SU-DHL-6 (cell line): Measurements from ENCODE around the gene TLK2.
"Not testable (repeated sequence)": the region's sequence is repeated elsewhere in the genome, so short reads cannot be mapped to it uniquely, and the experiment has no call there.

ENCODE experiments used
- H2AFZ ChIP-seq: fragments of 200-600 bp; sonication (generic); 2 replicates; pipeline ENCODE4 v1.6.1; 2014; ENCODE audit warnings: low read depth, mild to moderate bottlenecking, moderate library complexity, mixed read lengths, antibody characterized with exemption, low read length; ENCODE audit not compliant: severe bottlenecking
- H3F3A ChIP-seq: fragments of 200-600 bp; shearing (Covaris generic); 2 replicates; pipeline ENCODE4 v1.6.0; 2016; ENCODE audit warnings: antibody characterized with exemption, mild to moderate bottlenecking; ENCODE audit not compliant: insufficient read depth
- H3K27ac ChIP-seq: fragments of 200-600 bp; sonication (generic); 2 replicates; pipeline ENCODE4 v1.5.1; 2016; ENCODE audit warnings: low read depth, mild to moderate bottlenecking, low read length, moderate library complexity, mixed read lengths
- H3K27me3 ChIP-seq: fragments of 200-600 bp; sonication (generic), shearing (Covaris generic); 2 replicates; pipeline ENCODE4 v1.6.0; 2014; ENCODE audit warnings: mild to moderate bottlenecking, low read length
- H3K36me3 ChIP-seq: fragments of 200-600 bp; sonication (generic); 2 replicates; pipeline ENCODE4 v1.6.1; 2014; ENCODE audit warnings: mild to moderate bottlenecking, low read length, mixed read lengths
- H3K4me2 ChIP-seq: fragments of 300-600, 200-600 bp; shearing (Covaris generic), sonication (generic); 2 replicates; pipeline ENCODE4 v1.6.0; 2014; ENCODE audit warnings: low read length, low read depth, mild to moderate bottlenecking; ENCODE audit not compliant: poor library complexity, severe bottlenecking
- H3K4me3 ChIP-seq: fragments of 200-600 bp; sonication (generic); 2 replicates; pipeline ENCODE4 v1.5.1; 2014; ENCODE audit warnings: antibody characterized with exemption, low read length, mild to moderate bottlenecking, mixed read lengths; ENCODE audit not compliant: insufficient read depth, poor library complexity, severe bottlenecking
- H3K79me2 ChIP-seq: fragments of 200-600 bp; sonication (generic); 2 replicates; pipeline ENCODE4 v1.6.1; 2014; ENCODE audit warnings: mild to moderate bottlenecking, low read length, moderate library complexity; ENCODE audit not compliant: insufficient read depth
- H3K9ac ChIP-seq: fragments of 200-600 bp; sonication (generic); 2 replicates; pipeline ENCODE4 v1.7.0; 2014; ENCODE audit warnings: mild to moderate bottlenecking, low read length
- H3K9me2 ChIP-seq: fragments of 200-600 bp; sonication (generic); replicated peaks from 2 replicates; pipeline ENCODE4 v1.6.1; 2014; ENCODE audit warnings: low read length; ENCODE audit not compliant: insufficient read depth
- H3K9me3 ChIP-seq: fragments of 200-600 bp; sonication (generic); 2 replicates; pipeline ENCODE4 v1.6.1; 2014; ENCODE audit warnings: low read length, mixed read lengths; ENCODE audit not compliant: insufficient read depth
- H4K20me1 ChIP-seq: fragments of 200-600 bp; sonication (generic); 2 replicates; pipeline ENCODE4 v1.6.1; 2014; ENCODE audit warnings: low read depth, mild to moderate bottlenecking, antibody characterized with exemption, low read length, moderate library complexity, mixed read lengths

TLK2 gene

DNA sequence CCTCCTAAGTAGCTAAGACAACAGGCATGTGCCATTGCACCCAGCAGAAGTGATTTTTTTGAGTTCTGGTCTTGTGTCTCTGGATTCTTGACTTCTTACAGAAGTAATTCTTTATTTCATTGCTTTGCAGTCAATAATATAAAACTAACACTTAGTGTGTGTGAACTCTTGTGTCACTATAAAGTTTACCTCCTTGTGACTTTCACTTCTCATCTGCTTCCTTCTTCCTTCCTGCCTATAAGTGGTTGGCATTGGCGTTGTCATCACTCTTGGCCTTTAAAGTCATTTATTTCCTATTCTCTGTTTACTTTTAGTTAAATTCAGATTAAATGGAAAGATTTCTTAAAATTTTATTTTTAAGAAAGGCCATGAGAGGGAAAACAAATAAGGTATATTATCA is 12.4 kb downstream of the TLK2 start:
- H3F3A ChIP-seq, H3K27ac ChIP-seq, H3K36me3 ChIP-seq, H2AFZ ChIP-seq, H4K20me1 ChIP-seq, H3K9ac ChIP-seq, H3K9me2 ChIP-seq, H3K4me2 ChIP-seq, H3K27me3 ChIP-seq, H3K9me3 ChIP-seq, H3K4me3 ChIP-seq: not testable (repeated sequence)
- H3K79me2 ChIP-seq: peaks cover 88% of the 10 kb centered on the region

DNA sequence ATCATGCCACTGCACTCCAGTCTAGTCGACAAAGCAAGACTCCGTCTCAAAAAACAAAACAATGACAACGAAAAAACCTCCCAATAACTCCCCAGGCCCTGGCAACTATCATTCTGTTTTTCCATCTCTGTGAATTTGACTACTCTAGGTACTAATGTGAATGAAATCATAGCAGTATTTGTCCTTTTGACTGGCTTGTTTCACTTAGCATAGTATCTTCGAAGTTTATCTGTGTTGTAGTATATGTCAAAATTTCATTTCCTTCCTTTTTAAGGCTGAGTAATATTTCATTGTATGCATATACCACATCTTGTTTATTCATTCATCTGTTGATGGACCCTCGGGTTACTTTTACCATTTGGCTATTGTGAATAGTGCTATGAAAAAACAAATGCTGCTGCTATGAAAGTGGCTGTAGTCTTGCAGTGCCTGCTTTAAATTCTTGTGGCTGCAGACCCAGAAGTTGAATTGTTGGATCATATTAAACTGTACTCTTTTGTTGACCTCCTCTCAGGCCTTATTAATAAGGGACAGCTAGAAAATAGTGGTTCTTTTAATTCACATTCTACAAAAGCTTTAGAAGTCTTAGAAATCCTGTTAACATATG is 14.5 kb downstream of the TLK2 start:
- H3K4me3 ChIP-seq, H3K9me3 ChIP-seq, H2AFZ ChIP-seq, H3K9ac ChIP-seq, H3K9me2 ChIP-seq, H3K27ac ChIP-seq, H3F3A ChIP-seq, H4K20me1 ChIP-seq, H3K27me3 ChIP-seq, H3K36me3 ChIP-seq, H3K4me2 ChIP-seq: not testable (repeated sequence)
- H3K79me2 ChIP-seq: peaks cover 88% of the 10 kb centered on the region

- H3K9me2 ChIP-seq, H3F3A ChIP-seq, H3K27ac ChIP-seq, H3K4me2 ChIP-seq, H3K9ac ChIP-seq, H4K20me1 ChIP-seq, H3K36me3 ChIP-seq, H2AFZ ChIP-seq, H3K27me3 ChIP-seq, H3K9me3 ChIP-seq, H3K4me3 ChIP-seq: not testable (repeated sequence)
- H3K79me2 ChIP-seq: peaks cover 88% of the 10 kb centered on the region
Measured at GRCh38 chr17:62494073-62494472, 15.4 kb downstream of the TLK2 start.

DNA sequence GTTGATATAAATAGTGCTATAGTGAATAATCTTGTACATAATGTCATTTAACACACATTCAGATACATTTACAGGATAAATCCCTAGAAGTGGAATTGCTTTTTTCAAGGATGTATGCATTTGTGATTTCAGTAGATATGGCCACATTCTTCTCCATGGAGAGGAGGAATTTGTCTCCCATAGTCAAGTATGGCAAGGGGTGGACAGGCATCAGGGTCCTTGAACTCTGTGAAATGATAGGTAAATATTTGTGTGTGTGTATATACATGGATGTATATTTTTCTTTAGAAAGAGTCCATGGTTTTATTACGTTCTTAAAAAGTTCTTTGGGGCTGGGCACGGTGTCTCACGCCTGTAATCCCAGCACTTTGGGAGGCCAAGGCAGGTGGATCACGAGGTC is 17.7 kb downstream of the TLK2 start:
- not testable (repeated sequence) for H3K9me2 ChIP-seq, H3K27ac ChIP-seq, H3K4me3 ChIP-seq, H3K27me3 ChIP-seq, H3K36me3 ChIP-seq, H3F3A ChIP-seq, H3K4me2 ChIP-seq, H4K20me1 ChIP-seq, H3K9me3 ChIP-seq, H2AFZ ChIP-seq, H3K9ac ChIP-seq
- peaks cover 80% of the 10 kb centered on the region for H3K79me2 ChIP-seq

- not testable (repeated sequence) for H3K4me3 ChIP-seq, H3K27me3 ChIP-seq, H3K36me3 ChIP-seq, H3F3A ChIP-seq, H3K4me2 ChIP-seq, H4K20me1 ChIP-seq, H3K9ac ChIP-seq, H3K9me2 ChIP-seq, H3K27ac ChIP-seq, H3K9me3 ChIP-seq, H2AFZ ChIP-seq
- peaks cover 72% of the 10 kb centered on the region for H3K79me2 ChIP-seq
Measured at GRCh38 chr17:62498796-62499195, 20.2 kb downstream of the TLK2 start.

DNA sequence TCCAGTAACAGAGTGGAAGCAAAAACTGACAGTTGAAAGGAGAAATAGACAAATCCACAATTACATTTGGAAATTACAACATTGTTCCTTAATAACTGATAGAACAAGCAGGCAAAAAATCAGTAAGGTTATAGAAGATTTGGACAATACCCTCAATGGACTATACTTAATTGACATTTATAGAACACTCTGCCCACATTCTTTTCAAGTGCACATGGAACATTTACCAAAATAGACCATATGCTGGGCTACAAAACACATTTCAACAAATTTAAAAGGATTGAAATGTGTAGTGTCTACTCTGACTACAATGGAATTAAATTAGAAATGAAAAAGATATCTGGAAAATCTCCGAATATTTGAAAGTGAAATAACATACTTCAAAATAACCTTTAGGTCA is 21.8 kb downstream of the TLK2 start:
- H3K9me2 ChIP-seq, H3K27me3 ChIP-seq, H4K20me1 ChIP-seq, H3K36me3 ChIP-seq, H3K4me2 ChIP-seq, H2AFZ ChIP-seq, H3K27ac ChIP-seq, H3K9ac ChIP-seq, H3K9me3 ChIP-seq, H3F3A ChIP-seq, H3K4me3 ChIP-seq: not testable (repeated sequence)
- H3K79me2 ChIP-seq: peaks cover 78% of the 10 kb centered on the region

GRCh38 chr17:62504857-62505256 is 26.2 kb downstream of the TLK2 start:
- H2AFZ ChIP-seq, H3K9me3 ChIP-seq, H3K9ac ChIP-seq, H3K27me3 ChIP-seq, H3K27ac ChIP-seq, H4K20me1 ChIP-seq, H3K36me3 ChIP-seq, H3K9me2 ChIP-seq, H3F3A ChIP-seq, H3K4me2 ChIP-seq, H3K4me3 ChIP-seq: not testable (repeated sequence)
- peaks cover 77% of the 10 kb centered on the region for H3K79me2 ChIP-seq

DNA sequence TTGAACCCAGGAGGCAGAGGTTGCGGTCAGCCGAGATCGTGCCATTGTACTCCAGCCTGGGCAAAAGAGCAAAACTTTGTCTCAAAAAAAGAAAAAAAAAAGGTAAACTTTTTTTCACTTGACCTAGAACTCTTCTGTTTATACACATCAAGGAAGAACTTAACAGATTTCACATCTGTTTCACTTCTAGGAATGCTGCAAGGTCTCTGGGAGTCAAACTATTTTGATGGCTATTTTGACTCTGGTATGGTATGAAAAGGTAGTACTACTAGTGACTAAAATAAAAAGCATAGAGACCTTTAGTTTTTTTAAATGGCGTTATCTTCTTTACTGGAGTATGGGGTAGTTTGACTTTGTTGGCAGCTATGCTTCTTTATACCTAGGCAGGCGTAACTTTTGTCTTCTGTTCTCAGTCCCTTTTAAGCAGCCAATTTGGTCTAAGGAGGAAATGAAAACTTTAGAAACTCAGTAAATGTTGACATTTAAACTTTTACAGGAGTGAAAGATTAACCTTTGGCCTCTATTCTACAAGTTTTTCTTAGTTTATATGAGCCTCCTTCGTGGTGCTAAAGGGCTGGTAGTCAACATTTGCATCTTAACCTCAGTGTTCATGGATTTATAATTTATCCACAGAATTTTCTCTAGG is 28.7 kb downstream of the TLK2 start:
- not testable (repeated sequence) for H3F3A ChIP-seq, H3K4me3 ChIP-seq, H3K36me3 ChIP-seq, H3K9me3 ChIP-seq, H3K27me3 ChIP-seq, H3K9ac ChIP-seq, H2AFZ ChIP-seq, H3K4me2 ChIP-seq, H3K9me2 ChIP-seq, H3K27ac ChIP-seq, H4K20me1 ChIP-seq
- peaks cover 84% of the 10 kb centered on the region for H3K79me2 ChIP-seq
